PFSK-1 (cell line): ENCODE data around the gene RNF207.
A peak's percentile ranks its signal among the peaks of the same experiment; 100 is the strongest.

Source experiments
- FOXP2 ChIP-seq: optimal IDR thresholded peaks from 2 replicates; pipeline ENCODE3; 2011; ENCODE audit warnings: borderline replicate concordance, control low read depth, inconsistent platforms; ENCODE audit not compliant: insufficient read depth; ENCODE audit errors: extremely low read length, extremely low read depth
- POLR2AphosphoS5 ChIP-seq: IDR thresholded peaks from 2 replicates; pipeline ENCODE4 v1.6.1; 2012; ENCODE audit warnings: low read depth, mild to moderate bottlenecking, control low read depth, low read length, moderate library complexity
- SIN3A ChIP-seq: IDR thresholded peaks from 2 replicates; pipeline ENCODE4 v1.6.1; 2012; ENCODE audit warnings: mild to moderate bottlenecking, low read length, moderate library complexity, borderline replicate concordance; ENCODE audit not compliant: insufficient read depth
- TAF1 ChIP-seq: IDR thresholded peaks from 2 replicates; pipeline ENCODE4 v1.6.1; 2012; ENCODE audit warnings: low read length, control low read depth, borderline replicate concordance; ENCODE audit not compliant: insufficient read depth
- TF ChIP-seq, protein P1 (sequence below), 2 experiments: IDR thresholded peaks; 2 replicates each; pipeline versions ENCODE4 v1.6.1 to v1.8.0; 2011 to 2012; ENCODE audit warnings: low read depth in 2 of 2, low read length in 2 of 2, control low read depth in 1 of 2, inconsistent platforms in 1 of 2, mild to moderate bottlenecking in 1 of 2, moderate library complexity in 1 of 2; ENCODE audit not compliant: insufficient read depth in 1 of 2

RNF207 gene

DNA sequence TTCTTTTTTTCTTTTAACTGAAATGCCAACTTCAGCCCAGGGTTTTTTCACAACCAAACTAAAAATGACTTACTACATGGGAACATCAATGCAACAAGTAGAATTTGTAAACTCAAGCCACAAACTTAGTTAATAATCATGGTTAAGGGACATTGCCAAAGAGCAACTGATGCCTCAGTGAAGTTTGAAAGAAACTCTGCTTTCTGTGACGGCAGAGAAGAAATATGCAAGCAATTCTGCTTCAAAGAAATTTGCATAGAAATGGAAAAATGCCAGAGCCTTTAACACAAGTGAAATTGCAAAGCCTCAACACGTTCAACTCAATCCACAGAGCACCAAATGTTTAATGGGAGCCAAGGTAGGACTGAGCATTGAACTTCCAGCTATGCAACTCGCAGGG is 20.8 kb upstream of the RNF207 start:
- TF ChIP-seq FOXP2, result no peak
- TF ChIP-seq, protein P1, sequence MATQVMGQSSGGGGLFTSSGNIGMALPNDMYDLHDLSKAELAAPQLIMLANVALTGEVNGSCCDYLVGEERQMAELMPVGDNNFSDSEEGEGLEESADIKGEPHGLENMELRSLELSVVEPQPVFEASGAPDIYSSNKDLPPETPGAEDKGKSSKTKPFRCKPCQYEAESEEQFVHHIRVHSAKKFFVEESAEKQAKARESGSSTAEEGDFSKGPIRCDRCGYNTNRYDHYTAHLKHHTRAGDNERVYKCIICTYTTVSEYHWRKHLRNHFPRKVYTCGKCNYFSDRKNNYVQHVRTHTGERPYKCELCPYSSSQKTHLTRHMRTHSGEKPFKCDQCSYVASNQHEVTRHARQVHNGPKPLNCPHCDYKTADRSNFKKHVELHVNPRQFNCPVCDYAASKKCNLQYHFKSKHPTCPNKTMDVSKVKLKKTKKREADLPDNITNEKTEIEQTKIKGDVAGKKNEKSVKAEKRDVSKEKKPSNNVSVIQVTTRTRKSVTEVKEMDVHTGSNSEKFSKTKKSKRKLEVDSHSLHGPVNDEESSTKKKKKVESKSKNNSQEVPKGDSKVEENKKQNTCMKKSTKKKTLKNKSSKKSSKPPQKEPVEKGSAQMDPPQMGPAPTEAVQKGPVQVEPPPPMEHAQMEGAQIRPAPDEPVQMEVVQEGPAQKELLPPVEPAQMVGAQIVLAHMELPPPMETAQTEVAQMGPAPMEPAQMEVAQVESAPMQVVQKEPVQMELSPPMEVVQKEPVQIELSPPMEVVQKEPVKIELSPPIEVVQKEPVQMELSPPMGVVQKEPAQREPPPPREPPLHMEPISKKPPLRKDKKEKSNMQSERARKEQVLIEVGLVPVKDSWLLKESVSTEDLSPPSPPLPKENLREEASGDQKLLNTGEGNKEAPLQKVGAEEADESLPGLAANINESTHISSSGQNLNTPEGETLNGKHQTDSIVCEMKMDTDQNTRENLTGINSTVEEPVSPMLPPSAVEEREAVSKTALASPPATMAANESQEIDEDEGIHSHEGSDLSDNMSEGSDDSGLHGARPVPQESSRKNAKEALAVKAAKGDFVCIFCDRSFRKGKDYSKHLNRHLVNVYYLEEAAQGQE (IDR thresholded peaks at IDR 0.05; ENCODE audit: insufficient read depth in 1 of 2, low read depth in 2 of 2, low read length in 2 of 2), result no peak

DNA sequence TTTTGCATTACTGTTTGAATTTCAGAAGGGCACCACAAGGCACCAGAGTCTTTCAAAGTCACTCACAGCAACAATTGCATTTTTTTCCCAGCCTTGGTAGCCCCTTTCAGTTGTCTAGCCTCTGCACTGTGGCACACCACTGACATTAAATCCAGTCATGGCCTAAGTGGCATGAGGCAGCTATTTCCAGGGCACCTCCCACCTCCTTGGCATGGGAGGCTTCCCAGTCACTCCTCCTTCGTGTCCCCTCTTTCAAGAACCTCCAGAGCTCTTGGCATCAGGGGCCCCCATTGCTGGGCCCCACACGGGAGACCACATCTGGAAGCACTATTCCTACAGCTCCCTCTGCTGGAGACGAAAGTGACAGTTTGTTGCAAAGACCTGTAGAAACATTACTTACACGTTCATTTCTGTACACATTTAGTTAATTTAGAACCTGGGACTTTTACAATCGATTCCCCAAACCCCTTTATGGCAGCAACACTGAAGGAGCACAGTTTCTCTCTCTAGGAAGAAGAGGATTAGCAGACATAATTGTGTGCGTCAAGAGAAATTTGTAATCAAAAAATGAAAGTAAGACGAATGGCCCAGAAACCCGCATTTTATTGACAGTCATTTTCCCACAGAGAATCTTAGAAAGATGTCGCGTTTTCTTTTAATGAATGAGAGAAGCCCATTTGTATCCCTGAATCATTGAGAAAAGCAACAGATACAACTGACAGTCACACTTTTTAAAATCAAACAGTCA is 20.1 kb upstream of the RNF207 start:
- TF ChIP-seq FOXP2 (no peak), SIN3A (no peak), POLR2AphosphoS5 (no peak; the same call in 1 of the 2 replicates), TAF1 (no peak)
- TF ChIP-seq, protein P1 (IDR thresholded peaks at IDR 0.05; ENCODE audit: insufficient read depth in 1 of 2, low read depth in 2 of 2, low read length in 2 of 2), result no peak

DNA sequence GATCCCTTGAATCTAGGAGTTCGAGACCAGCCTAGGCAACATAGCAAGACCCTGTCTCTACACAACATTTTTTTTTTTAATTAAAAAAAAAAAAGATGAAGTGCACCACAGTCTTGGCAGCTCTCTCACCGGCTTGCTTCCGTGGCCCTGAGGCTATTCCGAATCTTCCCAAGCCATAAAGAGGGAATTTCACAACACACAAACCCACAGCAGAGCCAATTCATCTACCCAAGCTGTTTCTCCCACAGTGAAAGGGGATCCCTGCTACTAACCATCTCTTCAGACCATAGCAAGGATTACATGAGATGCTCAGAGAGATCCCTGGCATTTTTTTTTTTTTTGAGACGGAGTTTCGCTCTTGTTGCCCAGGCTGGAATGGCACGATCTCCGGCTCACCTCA is 17.5 kb upstream of the RNF207 start:
- TF ChIP-seq TAF1 (no peak), FOXP2 (no peak), POLR2AphosphoS5 (no peak)

DNA sequence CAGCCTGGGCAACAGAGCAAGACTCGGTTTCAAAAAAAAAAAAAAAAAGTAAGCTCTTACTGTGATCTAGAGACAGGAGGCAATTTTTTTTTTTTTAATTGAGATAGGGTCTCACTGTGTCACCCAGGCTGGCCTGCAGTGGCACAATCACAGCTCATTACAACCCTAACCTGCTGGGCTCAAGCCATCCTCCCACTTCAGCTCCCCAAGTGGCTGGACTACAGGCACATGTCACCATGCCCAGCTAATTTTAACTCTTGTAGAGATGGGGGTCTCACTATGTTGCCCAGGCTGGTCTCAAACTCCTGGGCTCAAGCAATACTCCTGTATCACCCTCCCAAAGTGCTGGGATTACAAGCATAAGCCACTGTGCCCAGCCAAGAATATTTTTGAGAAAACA is 14.0 kb upstream of the RNF207 start:
- no peak for TF ChIP-seq TAF1
- TF ChIP-seq FOXP2, result no peak
- TF ChIP-seq POLR2AphosphoS5, result no peak
- TF ChIP-seq SIN3A, result no peak
- TF ChIP-seq, protein P1 (IDR thresholded peaks at IDR 0.05; ENCODE audit: insufficient read depth in 1 of 2, low read depth in 2 of 2, low read length in 2 of 2), result no peak

DNA sequence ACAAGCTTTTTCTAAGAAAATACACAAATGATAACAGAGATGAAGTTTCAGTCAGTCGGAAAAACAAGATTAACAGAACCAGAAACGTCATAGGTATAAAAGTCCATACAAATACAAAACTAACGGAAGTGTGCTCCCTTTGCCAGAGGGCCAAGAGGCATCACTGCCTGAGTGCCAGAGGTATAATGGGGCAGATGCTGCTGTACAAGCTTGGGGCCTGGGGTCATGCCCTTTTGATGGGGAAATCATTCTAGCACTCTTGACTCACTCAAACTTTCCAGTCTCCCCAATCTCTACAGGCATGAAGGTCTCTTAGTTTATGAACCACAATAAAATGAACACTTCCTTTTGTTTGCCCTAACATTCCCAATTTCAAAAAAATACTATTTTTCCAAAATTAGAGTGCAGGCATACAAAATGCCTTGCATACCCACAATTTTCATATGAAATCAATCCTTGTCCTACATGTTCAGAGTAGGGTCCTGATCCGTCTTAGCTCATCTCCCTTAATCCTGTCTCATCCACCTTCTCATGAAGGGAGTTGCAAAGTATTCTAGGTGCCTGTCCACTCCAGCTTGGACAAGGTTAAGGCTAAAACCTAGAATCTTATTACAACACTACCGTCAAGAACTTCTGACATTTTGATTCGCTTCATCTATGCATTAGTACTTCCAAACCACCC is 8.0 kb upstream of the RNF207 start:
- TF ChIP-seq POLR2AphosphoS5, result 0 out of 2 replicates have a peak, but pooled peaks have one; percentile 0
- no peak for TF ChIP-seq TAF1

DNA sequence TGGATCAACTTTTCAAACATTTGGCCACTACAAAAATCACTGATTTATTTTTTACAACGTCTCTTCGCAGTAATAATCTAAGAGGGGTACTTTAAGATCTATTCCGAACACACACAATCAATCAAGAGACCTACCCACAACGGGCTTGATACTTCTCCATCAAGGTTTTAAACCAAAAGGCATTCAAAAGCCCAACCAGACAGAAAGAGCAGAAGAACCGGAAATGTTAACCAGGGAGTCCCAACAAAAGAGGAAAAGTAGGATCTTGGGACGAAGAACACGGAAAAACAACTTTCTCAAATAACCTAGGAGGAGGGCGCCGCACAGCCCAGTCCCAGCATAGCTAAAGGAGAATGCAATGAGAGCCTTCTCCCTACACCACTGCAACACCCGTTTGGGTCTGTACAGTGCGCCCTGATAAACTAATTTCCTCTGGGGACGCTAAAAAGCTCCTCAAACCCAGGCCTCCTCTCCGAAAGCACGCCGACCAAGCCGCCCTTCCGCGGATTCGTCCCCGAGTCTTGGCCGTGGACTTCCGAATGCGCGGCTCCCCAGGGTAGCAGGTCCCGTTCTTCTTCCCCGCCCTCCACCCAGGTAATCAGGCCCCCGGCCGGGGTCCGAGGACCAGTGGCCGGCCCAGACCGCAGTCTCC is 7.1 kb upstream of the RNF207 start:
- TF ChIP-seq SIN3A (no peak), POLR2AphosphoS5 (no peak), TAF1 (no peak), FOXP2 (no peak)
- TF ChIP-seq, protein P1 (IDR thresholded peaks at IDR 0.05; ENCODE audit: insufficient read depth in 1 of 2, low read depth in 2 of 2, low read length in 2 of 2), result no peak
